GM21825 (cell line): ENCODE measurements around the gene HOXA6.

Source experiments
- ATAC-seq: cut with Tn5 transposase; IDR thresholded peaks from one replicate; pipeline ENCODE4 v1.9.1; 2021; ENCODE audit warnings: mild to moderate bottlenecking, moderate library complexity; ENCODE audit not compliant: unreplicated experiment

Gene HOXA6

DNA sequence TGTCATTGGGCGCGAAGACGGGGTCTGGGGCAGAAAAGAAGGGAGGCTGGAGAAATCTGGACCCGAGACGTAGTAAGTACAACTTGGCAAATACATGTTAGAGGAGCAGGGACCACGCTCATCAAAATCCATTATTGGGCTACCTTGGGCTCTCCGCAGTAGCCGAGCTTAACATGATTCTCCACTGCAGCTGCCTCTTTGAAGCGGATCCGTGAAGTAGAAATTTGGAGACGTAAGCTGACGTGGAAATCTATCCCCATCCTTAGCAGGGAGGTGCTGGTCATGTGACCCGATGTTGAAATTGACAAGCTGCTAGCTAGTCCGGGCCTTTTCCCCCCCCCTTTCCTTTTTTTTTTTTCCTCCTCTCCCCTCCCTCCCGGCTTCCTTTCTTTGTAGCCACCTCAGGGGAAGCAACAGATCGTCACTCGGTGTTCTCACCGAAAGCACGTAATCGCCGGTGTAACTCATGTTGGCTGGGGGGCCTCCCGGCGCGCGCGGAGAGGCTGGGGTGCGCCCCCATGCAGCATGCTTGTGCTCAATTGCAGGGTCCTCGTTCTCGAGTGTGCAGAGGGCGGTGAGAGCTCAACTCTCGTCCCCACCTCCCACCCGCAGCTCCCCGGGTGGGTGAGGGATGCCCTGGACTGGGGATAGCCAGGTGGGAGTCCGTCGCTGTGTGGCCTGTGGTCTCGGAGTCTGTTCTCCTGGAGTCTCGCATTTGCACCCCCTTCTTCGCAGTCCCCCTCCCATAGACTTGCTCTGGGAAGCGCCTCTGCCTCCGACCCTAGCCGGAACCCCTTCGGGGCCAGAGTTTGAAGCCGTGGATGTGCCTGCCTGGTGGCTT is 37.7 kb upstream of the HOXA6 start, which contains the start of gene HOXA11:
HOXA11 (minus strand) TSS at position 220 of the 841 bp plus-strand sequence; CDS start at position 132, 88 bp downstream.
- ATAC-seq, result no peak

DNA sequence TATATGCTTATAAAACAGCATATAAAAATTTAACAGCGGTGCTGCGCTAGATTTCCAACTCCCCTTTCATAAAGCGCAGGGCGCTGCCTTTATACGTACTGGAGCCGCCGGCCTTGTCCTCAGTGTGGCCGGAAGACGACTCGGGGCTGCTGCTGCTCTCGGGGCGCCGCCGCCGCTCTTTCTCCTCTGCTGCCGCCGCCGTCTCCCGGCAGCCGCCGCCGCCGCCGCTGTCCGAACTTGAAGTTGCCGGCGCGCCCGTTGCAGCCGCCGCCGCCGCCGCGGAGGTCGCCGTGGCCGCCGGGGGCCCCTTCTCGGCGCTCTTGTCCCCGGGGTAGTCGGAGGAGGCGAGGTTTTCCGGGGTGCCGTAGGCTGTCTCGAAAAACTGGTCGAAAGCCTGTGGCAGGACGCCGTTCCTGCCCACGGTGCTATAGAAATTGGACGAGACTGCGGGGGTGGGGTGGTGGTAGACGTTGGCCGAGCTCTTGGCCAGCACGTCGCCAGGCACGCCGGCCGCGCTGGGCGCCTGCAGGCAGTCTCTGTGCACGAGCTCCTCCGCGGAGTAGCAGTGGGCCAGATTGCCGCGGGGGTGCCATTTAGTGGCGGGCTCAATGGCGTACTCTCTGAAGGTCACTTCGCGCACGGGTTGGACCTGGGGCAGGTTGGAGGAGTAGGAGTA is 36.9 kb upstream of the HOXA6 start:
- ATAC-seq, result no peak

GRCh38 chr7:27183682-27184336 is 36.2 kb upstream of the HOXA6 start:
- ATAC-seq, result no peak

DNA sequence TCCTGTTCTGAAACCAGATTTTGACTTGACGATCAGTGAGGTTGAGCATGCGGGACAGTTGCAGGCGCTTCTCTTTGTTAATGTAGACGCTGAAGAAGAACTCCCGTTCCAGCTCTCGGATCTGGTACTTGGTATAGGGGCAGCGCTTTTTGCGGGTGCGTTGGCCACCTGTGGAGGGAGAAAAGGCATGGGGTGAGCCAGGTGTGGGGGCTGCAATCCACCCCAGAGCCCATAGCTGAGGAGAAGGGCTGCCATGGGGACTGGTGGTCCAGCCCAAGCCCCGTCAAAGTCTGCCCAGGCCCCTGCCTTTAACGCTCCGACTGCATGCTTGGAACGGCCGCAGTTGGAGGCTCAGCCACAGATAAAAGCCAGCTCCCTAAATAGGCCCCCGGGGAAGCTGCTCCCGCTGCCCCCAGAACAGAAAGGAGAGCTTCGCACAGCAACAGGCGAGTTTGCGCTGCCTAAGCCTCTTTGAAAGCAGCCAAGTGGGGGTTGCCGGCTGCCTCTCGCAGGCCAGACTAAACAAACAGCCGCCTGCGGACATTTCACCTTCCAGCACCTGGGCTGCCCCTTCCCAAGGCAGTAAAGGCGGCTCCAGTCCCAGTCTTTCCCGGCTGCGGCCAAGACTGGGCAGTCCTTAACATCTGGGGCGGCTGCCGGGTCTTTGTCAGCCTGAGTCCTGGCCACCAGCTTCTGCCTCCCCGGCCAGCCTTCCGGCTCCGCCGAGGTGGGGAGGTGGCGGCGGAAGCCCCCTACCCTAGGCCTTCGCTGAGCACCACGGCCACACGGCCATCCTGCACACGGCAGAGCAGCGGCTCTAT is 35.5 kb upstream of the HOXA6 start:
- ATAC-seq, result no peak

DNA sequence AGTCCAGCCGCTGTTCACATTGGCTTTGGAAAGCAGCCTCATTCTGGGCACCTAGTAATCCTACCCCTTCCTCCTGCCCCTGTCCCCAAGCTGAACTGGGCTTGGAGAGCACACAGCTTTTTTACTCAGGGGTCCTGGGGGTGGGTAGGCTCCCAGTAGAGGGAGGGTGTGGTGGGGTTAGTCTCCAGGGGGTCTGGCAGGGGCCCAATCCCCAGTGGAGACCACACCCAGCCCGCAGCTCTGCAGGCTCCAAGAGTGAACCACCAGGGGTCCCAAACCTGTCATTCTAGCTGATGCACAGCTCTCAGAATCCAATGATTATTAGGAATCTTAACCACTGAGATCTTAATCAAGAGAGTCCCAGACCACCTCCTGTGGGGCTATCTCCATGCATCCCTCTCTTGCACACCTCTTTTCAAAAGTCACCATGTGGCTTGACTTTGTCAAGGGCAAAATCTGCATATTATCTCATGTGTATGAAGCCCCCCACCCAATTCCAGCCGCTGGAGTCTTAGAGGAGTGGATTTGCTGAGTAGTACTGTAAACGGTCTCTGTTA is 34.8 kb upstream of the HOXA6 start:
- ATAC-seq, result no peak

DNA sequence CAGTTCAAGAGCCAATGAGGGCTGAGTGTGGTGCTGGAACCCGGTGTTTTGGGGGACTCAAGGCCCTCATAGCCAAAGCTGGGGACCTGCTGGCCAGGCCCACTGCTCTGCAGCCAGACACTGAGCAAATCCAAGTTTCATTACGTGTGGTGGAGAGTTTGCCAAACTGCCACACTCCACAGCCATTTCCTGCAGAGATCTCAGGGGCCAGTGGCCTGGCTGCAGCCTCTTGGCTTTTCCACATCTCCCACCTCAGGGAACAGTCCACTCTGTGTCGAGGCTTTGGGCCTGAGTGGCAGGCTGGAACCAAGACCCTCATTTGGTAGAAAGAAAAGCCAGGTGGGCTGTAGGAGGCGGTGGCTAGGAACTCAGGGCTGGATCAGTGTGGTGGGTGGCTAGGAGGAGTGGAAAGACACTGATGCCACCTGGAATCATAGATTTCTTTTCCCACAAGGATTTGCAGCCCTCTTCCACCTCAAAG is 34.3 kb upstream of the HOXA6 start:
- no peak for ATAC-seq

GRCh38 chr7:27180431-27181420 is 33.2 kb upstream of the HOXA6 start:
- no peak for ATAC-seq

DNA sequence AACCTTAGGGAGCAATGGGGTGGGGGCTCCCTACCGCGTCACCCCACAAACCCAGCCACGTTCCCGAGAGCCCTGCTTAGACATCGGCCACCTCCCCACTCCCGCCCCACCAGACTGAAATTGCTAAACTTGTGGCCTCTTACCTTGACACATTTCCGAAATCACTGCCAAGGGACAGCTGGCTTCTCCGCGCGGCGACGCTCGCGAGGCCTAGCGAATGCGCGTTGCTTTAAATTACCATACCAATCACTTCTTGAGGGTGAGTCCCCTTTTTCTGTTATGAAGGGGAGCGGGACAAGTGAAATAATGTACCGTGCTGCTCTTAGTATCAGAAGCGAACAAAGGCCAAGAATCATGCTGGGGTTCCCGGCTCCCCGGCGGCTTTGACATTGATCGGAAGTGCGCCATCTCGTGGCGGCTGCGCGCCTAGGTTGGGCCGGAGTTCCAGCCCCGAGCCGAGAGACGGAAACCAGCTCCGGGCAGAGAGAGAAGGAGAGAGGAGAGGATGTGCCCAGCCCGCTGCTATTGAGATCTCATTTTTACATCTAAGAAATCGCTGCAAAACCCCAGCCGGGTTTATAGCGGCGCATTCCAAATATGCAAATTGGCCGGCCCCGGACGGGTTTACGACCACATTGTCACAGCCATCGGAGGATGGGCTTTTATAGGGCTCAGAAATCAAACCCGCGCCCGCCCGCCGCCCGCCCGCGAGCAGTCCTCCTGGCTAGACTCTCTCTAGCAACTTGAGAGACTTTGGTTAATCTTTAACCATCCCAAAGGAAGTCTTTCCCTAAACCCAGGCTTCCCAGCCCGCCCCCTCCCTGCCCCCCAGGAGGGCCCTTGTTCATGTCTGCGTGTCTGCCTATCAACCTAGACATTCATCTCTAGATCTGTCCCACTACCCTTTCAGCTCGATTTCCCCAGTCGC is 32.2 kb upstream of the HOXA6 start:
- ATAC-seq, result no peak

DNA sequence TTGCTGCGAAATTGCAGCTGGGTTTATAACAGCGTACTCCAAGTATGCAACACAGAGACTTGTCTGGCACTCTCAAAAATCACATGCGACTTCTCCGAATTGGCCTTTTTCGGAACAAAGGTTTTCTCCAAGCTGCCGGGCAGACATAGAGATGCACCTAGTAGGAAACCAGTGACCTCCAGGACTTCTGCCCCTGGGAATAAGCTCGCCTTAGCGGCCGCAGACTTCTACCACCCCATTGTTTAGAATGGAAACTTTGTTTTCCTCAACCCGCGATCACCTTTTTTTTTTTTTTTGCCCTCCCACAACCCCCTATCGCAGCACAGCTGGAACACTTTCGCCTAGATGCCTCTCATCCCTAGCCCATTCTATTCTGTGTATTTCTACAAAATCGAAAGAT is 31.5 kb upstream of the HOXA6 start:
- no peak for ATAC-seq

DNA sequence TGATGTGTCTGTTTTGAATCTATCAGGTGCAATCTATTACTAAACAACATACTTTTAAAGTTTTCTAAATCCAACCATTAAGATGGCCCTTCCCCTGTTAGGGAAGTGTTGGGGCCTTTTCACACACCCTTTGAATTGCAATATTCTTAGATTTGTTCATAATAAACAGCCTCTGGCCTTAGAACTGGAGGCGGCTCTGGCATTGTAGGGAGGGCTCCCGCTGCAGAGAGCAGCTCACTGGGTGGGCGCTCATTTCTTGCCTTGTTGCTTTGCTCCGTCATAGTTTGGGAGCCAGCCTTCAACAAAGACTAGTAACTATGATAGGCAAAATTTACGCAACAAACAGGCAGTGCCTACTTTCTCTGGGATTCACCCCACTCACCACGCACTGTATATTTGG is 30.8 kb upstream of the HOXA6 start:
- no peak for ATAC-seq

GRCh38 chr7:27177795-27178320 is 30.3 kb upstream of the HOXA6 start:
- ATAC-seq, result no peak

GRCh38 chr7:27176962-27177794 is 29.6 kb upstream of the HOXA6 start:
- no peak for ATAC-seq

DNA sequence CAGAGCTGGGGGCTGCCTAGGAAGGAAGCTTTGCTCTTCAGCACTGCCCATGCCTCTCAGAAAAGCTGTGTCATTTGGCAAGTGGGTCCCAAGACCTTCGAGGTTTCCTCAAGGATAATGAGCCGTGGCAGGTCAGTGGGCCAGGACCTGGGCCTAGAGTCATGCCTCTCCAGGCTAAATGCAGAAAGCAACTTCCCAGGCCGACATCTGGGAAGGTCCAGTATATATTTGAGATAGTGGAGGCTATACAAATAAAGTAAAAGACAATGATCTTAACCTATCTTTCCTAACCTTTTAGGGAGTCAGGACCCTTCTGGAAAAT is 28.9 kb upstream of the HOXA6 start:
- no peak for ATAC-seq

GRCh38 chr7:27175626-27176523 is 28.3 kb upstream of the HOXA6 start:
- ATAC-seq, result no peak

DNA sequence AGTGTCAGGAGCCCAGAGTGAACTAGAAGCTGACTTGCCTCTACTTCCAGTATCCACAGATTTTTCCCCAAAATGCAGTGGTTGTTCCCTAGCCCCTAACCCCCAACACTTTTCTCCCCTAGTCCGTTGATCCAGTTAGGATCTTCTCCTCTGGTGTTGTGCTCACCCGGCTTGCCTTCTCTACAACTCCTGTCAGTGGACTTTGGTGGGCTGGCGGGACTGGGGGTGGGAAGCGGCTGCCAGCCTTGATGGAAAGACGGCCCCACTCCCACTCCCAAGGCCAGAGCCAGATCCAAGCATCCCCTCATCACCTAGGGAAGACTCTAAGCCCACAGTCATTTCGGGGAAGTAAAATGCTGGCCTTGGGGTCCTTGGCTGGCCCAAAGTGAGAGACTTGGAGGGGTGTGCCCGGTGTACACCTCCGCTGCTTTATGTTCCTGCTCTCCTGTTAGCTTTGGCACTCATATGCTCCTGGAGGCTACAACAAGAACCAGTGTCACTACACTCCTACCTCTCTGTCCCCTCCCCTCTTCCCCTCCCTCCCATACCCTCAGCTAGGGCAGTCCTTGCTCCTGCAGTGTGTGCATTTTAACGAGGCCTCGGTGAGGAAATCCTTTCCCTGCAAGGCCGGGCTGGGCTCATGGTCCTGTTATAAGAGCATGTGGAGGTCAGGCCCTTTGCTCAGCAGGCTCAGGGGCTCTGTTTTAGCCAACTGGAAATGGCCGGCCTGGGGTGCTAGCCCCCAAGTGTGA is 27.5 kb upstream of the HOXA6 start:
- ATAC-seq, result no peak
